Activated CD4-positive, alpha-beta memory T cell treated with anti-CD3 and anti-CD28 coated beads, Interleukin-2, amount 10 ng/mL, durations not matched to agents 7 days and 5 days (primary cell): ENCODE results near the gene LTBP1. TPM values are rescaled to one million over a fixed set of nuclear protein-coding genes. Genes with fewer than 3 reads are reported as not detected.
A peak's percentile ranks its signal among the peaks of the same experiment; 100 is the strongest.

Experiments
- CTCF ChIA-PET: fragments of 350-600 bp; sonication (Branson Sonifier 250); formaldehyde crosslinking; loops from one replicate; lab custom pipeline; 2021; ENCODE audit warnings: antibody characterized with exemption, inconsistent platforms; lab: Charles Lee
- POLR2A ChIA-PET: fragments of 350-600 bp; sonication (Branson Sonifier 250); formaldehyde crosslinking; loops from one replicate; lab custom pipeline; 2021; ENCODE audit warnings: antibody characterized with exemption; lab: Charles Lee
- DNase-seq: peaks from one replicate; pipeline ENCODE4 v3.0.0-alpha.2; 2020
- H3K27ac Mint-ChIP-seq: one replicate; pipeline ENCODE4 v1.8.0; 2021; ENCODE audit warnings: mild to moderate bottlenecking, mixed read lengths
- H3K27me3 Mint-ChIP-seq: one replicate; pipeline ENCODE4 v1.8.0; 2021; ENCODE audit warnings: mixed read lengths
- H3K36me3 Mint-ChIP-seq: one replicate; pipeline ENCODE4 v1.8.0; 2021; ENCODE audit warnings: low read depth, mixed read lengths
- H3K4me1 Mint-ChIP-seq: one replicate; pipeline ENCODE4 v1.8.0; 2021; ENCODE audit warnings: mixed read lengths
- H3K4me3 Mint-ChIP-seq: one replicate; pipeline ENCODE4 v1.8.0; 2021; ENCODE audit warnings: mild to moderate bottlenecking, mixed read lengths
- H3K9me3 Mint-ChIP-seq: one replicate; pipeline ENCODE4 v1.8.0; 2021; ENCODE audit warnings: mixed read lengths
- total RNA-seq, 2 experiments: library from RNA; stranded (reverse); gene quantifications; one replicate each; pipeline ENCODE4 v1.2.3, GENCODE V29; 2021

Gene LTBP1
- total RNA-seq, 2 experiments from 2014 or later: 0.33 to 0.35 TPM

DNA sequence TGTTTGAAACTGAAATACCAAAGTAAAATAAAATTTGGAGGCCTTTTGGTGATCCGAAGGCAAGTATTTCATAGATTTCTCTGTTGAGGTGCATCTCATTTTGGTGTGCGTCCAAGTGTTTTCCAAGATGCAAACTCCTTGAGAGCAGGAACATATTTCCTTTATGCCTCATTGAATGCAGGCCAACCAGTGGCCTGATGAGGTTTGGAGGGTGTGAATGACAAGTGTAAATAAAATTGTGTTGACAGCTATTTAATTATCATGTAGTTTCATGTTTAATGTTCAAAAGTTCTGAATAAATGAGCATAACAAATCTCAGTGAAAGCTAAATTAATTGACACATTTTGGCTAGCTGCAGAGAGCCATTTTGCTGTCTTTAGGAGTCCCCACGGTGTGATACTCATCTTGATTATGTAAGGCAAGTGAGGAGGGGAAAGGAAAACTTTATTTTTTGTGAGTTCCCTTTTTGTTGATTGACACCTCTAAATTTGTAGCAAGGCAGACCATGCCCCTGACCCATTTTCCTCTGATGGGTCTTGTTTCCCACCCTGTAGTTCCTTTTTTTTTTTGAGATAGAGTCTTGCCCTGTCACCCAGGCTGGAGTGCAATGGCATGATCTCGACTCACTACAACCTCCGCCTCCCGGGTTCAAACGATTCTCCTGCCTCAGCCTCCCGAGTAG lies 6.3 kb upstream of the LTBP1 start:
- Mint-ChIP-seq H3K27me3 (peaks cover 19% of the 10 kb centered on the region), H3K4me3 (no peak overlapping the region), H3K9me3 (no peaks in the 10 kb centered on the region), H3K36me3 (no peaks in the 10 kb centered on the region), H3K4me1 (no peaks in the 10 kb centered on the region), H3K27ac (no peak overlapping the region)
- CTCF ChIA-PET: no interaction called here
- DNase-seq: no peak
- POLR2A ChIA-PET: no interaction called here

DNA sequence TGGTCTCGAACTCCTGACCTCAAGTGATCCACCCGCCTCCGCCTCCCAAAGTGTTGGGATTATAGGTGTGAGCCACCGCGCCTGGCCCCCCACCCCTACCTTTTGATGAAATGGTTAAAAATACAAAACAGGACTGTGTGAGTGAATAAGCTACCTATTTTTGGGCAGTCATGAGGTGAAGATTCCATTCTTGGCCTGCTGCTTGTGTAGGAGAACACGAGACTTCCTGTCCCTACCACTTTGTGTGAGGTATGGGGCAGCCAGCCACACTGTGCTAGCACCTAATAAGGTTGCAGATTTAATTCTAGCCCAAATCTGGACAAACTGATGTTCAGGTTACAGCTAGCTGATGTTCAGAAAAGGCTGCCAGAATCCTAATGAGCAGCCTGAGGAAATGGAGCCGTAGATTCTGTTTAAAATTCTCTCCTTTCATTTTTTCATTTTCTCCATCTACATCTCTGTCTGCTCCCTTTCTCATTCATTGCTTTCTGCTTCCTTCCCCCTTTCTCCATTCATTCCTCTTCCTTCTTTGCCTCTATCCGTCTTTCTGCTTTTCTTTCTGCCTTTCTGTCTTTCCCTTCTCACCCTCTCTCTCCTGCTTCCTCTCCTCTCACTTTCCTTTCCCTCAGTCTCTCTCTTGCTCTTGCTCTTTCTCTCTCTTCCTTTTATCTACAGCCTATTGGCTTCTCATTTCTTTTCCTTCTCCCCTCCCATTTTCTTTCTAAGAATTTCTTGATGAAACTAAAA lies 4.6 kb upstream of the LTBP1 start:
- H3K4me1 Mint-ChIP-seq: peaks cover 1% of the 10 kb centered on the region
- ChIA-PET CTCF (interaction anchor here (0.6 kb wide), 1 partner anchor 152 kb away, joined by 4 read pairs; no protein-coding TSS in a partner anchor), POLR2A (no interaction called here)
- no peaks in the 10 kb centered on the region for H3K36me3 Mint-ChIP-seq
- no peak for DNase-seq
- H3K27me3 Mint-ChIP-seq: peaks cover 15% of the 10 kb centered on the region
- H3K27ac Mint-ChIP-seq: no peak overlapping the region
- H3K9me3 Mint-ChIP-seq: no peaks in the 10 kb centered on the region
- H3K4me3 Mint-ChIP-seq: no peak overlapping the region

DNA sequence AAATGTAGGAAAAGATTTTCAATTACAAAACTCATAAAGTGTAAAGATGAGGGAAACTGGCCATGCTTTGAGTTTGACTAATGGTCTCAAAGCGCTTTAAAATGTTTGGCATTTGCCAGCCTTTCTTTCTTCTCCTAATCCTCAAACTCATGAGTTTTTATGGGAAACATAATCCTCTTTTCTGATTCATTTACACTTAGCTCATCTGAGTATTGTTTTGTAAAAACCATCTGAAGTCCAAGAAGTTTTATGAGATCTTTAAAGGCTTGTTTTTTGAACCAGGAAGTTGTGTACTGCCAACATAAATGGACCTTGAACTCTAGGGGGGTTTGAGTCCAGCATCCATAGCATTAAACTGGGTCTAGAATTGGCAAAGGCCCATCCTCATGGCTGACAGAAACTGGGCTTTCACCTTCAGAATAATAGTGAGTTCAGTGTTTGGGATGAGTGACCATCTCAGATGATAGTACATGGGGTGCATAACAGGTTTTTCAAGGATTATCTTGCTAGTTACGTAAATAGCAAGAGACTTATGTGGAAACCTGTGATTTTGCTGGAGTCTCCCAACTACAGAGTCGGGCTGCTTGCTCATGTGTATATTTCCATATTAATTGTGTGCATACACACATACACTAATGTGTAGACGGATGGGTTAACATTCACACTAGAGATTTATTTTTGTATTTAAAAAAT lies 3.8 kb upstream of the LTBP1 start:
- peaks cover 1% of the 10 kb centered on the region for H3K4me1 Mint-ChIP-seq
- no peak overlapping the region for H3K27ac Mint-ChIP-seq
- ChIA-PET CTCF (no interaction called here), POLR2A (no interaction called here)
- no peaks in the 10 kb centered on the region for H3K36me3 Mint-ChIP-seq
- no peak for DNase-seq
- H3K4me3 Mint-ChIP-seq: no peak overlapping the region
- H3K9me3 Mint-ChIP-seq: no peaks in the 10 kb centered on the region
- H3K27me3 Mint-ChIP-seq: peaks cover 11% of the 10 kb centered on the region

DNA sequence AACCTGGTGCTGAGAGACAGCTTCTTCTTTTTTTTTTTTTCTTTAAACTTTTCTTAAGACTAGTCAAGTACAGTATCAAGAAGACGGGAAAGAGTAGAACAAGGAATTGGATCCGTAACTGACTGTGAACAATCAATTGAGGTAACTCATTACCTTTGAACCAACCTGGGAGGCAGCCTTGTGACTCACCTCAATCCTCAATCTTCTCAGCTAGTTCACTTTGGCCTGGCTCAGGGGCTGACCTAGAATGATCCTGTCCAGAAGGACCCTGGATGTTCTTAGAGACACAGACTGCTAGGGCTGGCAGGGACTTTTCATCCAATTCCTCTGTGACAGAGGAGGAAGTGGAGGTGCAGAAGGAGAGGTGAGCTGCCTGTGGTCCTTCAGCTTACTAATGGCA lies 1.5 kb upstream of the LTBP1 start:
- ChIA-PET POLR2A (no interaction called here), CTCF (interaction anchor here (0.6 to 1.0 kb wide), 2 partner anchors 183 to 427 kb away, joined by 3 to 5 read pairs; no protein-coding TSS in a partner anchor)
- Mint-ChIP-seq H3K4me3 (no peak overlapping the region), H3K27ac (no peak overlapping the region), H3K27me3 (peaks cover 27% of the 10 kb centered on the region), H3K36me3 (no peaks in the 10 kb centered on the region), H3K4me1 (peaks cover 5% of the 10 kb centered on the region), H3K9me3 (no peaks in the 10 kb centered on the region)
- DNase-seq: no peak

DNA sequence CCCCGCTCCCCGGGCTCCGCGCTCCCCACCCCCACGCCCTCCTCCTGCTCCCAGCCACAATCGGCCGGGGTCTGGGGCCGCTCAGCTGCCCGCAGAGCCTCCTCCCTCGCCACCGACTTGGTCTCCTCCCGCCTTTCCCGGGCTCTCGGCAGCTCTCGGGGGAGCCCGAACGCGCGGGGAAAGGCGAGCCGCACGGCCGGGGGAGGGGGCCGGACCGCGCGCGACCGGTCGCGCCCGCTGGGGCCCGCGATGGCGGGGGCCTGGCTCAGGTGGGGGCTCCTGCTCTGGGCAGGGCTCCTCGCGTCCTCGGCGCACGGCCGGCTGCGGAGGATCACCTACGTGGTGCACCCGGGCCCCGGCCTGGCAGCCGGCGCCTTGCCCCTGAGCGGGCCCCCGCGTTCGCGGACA lies 327 bp downstream of the LTBP1 start:
- peak; percentile 17 for DNase-seq
- CTCF ChIA-PET: interaction anchor here (0.6 to 0.7 kb wide), 2 partner anchors 48 to 447 kb away, joined by 3 to 6 read pairs; no protein-coding TSS in a partner anchor
- Mint-ChIP-seq H3K27ac (no peak overlapping the region), H3K4me3 (peak overlapping the region; percentile 27), H3K27me3 (peaks cover 27% of the 10 kb centered on the region), H3K9me3 (no peaks in the 10 kb centered on the region), H3K4me1 (peaks cover 11% of the 10 kb centered on the region), H3K36me3 (no peaks in the 10 kb centered on the region)
- POLR2A ChIA-PET: interaction anchor here (1.2 kb wide), 1 partner anchor 652 kb away, joined by 3 read pairs; the partner anchor contains the start of gene FAM98A

DNA sequence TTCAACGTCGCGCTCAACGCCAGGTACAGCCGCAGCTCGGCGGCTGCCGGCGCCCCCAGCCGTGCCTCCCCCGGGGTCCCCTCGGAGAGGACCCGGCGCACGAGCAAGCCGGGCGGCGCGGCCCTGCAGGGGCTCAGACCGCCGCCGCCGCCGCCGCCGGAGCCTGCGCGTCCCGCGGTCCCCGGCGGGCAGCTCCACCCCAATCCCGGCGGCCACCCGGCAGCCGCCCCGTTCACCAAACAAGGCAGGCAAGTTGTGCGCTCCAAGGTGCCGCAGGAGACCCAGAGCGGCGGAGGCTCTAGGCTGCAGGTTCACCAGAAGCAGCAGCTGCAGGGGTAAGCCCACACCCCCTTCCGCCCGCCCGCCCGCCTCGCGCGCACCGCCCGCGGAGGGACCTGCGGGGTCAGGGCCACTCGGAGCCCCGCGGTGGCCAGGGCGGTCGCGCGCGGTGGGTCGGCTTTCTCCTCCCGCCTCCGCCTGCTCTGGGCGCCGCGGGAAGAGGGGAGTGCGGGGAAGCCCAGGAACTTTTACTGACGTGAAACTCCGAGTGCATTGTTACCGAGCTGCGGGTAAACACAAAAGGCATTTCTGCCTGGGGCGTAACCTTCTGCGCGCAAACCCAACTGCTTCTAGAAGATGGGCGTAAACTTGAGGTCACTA lies 861 bp downstream of the LTBP1 start:
- ChIA-PET CTCF (interaction anchor here (0.9 kb wide), 1 partner anchor 261 kb away, joined by 3 read pairs; no protein-coding TSS in a partner anchor), POLR2A (interaction anchor here (1.2 kb wide), 1 partner anchor 652 kb away, joined by 3 read pairs; the partner anchor contains the start of gene FAM98A)
- Mint-ChIP-seq H3K9me3 (no peaks in the 10 kb centered on the region), H3K4me1 (peaks cover 11% of the 10 kb centered on the region), H3K27me3 (peaks cover 29% of the 10 kb centered on the region), H3K4me3 (peak overlapping the region; percentile 68), H3K36me3 (no peaks in the 10 kb centered on the region), H3K27ac (no peak overlapping the region)
- DNase-seq: peak; percentile 48

DNA sequence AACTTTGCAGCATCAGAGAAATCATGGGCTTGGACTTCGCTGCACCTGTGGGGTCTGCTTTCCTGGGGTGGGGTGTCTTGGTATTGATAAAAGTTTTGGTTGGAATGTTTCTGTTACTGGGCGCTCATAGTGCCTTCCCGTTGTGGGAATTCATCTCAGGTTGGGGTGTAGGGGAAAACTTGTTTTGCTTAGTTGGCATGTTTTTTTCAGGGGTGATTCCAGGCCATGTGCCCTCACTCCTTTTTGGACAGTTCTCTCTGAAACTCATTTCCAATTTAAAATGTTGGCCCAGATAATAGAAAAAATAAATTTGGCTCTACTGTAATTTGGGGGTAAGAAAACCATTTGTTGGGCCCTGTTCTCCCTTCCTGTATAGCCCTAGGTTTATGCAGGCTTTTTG lies 1.5 kb downstream of the LTBP1 start:
- peaks cover 11% of the 10 kb centered on the region for H3K4me1 Mint-ChIP-seq
- no peaks in the 10 kb centered on the region for H3K36me3 Mint-ChIP-seq
- H3K4me3 Mint-ChIP-seq: peak overlapping the region; percentile 56
- CTCF ChIA-PET: interaction anchor here (0.9 kb wide), 1 partner anchor 260 kb away, joined by 3 read pairs; no protein-coding TSS in a partner anchor
- POLR2A ChIA-PET: interaction anchor here (1.2 kb wide), 1 partner anchor 651 kb away, joined by 3 read pairs; the partner anchor contains the start of gene FAM98A
- H3K27me3 Mint-ChIP-seq: peaks cover 30% of the 10 kb centered on the region
- DNase-seq: no peak
- H3K9me3 Mint-ChIP-seq: no peaks in the 10 kb centered on the region
- H3K27ac Mint-ChIP-seq: no peak overlapping the region

DNA sequence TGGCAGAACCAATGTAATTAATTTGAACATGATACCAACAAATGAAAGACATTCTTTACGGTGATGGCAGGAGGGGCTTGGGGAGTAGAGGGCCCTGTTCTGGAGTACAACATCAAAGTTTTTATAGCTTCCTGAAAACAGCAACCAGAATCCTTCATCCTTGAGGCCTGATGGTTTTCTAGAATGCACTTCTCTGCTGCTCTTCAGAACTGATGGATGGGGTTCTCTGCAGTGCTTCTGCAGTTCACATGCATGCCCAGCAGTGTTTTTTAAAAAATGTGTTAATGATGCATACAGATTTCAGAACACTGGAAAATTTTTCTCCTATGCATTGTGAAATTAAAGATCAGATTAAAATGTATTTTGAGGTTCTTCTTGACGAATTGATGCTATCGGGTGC lies 2.5 kb downstream of the LTBP1 start:
- H3K4me3 Mint-ChIP-seq: no peak overlapping the region
- CTCF ChIA-PET: no interaction called here

DNA sequence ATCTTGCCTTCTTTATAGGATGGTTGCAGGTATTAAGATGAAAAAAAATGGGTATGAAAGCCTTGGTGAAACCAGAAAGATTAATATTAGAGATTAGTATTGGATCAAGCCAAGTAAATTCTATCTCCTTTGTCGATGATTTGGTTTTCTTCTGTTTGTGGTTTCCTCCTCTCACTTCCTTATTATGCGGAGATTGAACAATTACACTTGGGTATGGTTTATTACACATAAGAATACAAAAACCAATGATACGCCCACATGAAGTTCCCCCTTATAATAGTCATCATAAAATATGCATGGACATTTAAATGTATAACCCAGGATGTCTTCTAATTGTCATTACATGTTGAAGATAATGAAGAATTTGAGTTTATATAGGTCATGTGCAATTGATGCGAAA lies 4.9 kb downstream of the LTBP1 start:
- Mint-ChIP-seq H3K4me3 (no peak overlapping the region), H3K27ac (no peak overlapping the region), H3K36me3 (no peaks in the 10 kb centered on the region), H3K9me3 (no peaks in the 10 kb centered on the region), H3K27me3 (peaks cover 34% of the 10 kb centered on the region), H3K4me1 (peaks cover 10% of the 10 kb centered on the region)
- CTCF ChIA-PET: no interaction called here
- POLR2A ChIA-PET: no interaction called here
- no peak for DNase-seq

More for the DNA sequence above, 2.5 kb downstream of the LTBP1 start:
- POLR2A ChIA-PET: no interaction called here
- Mint-ChIP-seq H3K27me3 (peaks cover 30% of the 10 kb centered on the region), H3K27ac (no peak overlapping the region), H3K4me1 (peaks cover 11% of the 10 kb centered on the region), H3K36me3 (no peaks in the 10 kb centered on the region), H3K9me3 (no peaks in the 10 kb centered on the region)
- no peak for DNase-seq

DNA sequence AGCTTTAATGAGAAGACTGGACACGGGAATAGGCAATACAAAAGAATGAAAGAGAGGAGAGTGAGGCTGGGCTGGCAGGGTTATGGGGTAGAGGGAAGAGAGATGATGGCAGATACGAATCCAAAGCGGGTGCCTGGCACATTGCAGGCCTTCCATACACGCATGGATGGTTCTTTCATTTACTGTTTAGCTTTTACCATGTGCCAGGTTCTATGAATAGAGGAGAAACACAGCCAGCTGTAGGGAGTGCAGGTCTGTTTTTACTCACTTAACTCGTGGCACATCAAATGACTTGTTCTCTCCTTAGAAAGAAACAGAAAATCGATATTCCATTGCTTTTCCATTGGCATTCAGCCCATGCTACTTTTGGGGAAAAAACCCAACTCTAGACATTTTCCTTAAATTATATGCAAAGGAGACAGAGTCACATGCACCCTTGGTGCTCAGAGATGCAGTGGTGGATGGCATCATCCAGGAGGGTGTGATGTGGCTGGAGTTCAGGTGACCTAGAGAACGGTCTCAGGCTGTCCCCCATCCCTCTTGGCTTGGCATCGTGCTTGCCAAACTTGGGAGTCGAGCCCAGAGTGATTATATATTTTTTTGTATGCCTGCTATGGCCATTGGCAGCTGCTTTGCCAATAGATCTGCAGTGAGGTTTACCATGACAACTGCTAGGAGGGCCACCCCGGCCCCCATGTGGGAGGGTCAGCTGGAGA lies 6.2 kb downstream of the LTBP1 start:
- CTCF ChIA-PET: no interaction called here
- DNase-seq: no peak
- peaks cover 35% of the 10 kb centered on the region for H3K27me3 Mint-ChIP-seq
- H3K9me3 Mint-ChIP-seq: no peaks in the 10 kb centered on the region
- no peak overlapping the region for H3K4me3 Mint-ChIP-seq
- POLR2A ChIA-PET: no interaction called here
- no peaks in the 10 kb centered on the region for H3K36me3 Mint-ChIP-seq
- peaks cover 10% of the 10 kb centered on the region for H3K4me1 Mint-ChIP-seq
- H3K27ac Mint-ChIP-seq: no peak overlapping the region

DNA sequence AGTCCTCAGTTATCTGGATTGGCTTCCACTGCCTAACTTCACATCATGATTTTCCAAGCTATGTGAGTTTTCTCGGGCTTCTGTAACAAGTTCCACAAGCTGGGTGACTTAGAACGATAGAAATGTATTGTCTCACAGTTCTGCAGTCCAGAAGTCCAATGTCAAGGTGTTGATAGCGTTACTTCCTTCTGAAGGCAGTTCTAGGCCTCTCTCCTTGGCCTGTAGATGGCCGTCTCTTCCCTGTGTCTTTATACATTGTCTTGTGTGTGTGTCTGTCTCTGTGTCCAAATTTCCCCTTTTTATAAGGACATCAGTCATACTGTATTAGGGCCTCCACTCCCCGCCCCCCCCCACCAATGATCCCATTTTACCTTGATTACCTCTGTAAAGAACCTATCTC lies 7.5 kb downstream of the LTBP1 start:
- Mint-ChIP-seq H3K9me3 (no peaks in the 10 kb centered on the region), H3K36me3 (no peaks in the 10 kb centered on the region), H3K4me1 (peaks cover 6% of the 10 kb centered on the region), H3K4me3 (no peak overlapping the region), H3K27ac (no peak overlapping the region), H3K27me3 (peaks cover 22% of the 10 kb centered on the region)
- POLR2A ChIA-PET: no interaction called here
- no peak for DNase-seq
- CTCF ChIA-PET: no interaction called here

DNA sequence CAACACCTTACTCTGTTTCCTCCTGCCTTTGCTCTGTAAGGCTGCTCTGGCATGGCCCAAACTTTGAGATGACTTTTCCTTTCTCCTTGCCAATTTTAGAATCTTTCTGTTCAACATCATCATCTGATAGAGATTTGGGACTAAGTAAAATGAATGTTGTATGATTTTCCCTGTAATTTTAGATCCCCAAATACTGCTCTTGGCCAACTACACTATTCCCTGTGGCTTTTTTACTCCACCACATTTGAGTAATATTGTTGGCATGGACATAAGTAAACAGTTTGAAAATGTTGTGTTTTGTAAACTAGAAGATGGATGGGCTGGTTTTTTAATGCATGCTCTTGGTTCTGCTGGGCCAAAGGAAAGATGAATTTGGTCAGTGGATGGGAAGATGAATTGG lies 12.1 kb downstream of the LTBP1 start:
- H3K9me3 Mint-ChIP-seq: no peaks in the 10 kb centered on the region
- DNase-seq: no peak
- H3K27me3 Mint-ChIP-seq: peaks cover 10% of the 10 kb centered on the region
- ChIA-PET CTCF (no interaction called here), POLR2A (no interaction called here)
- no peak overlapping the region for H3K27ac Mint-ChIP-seq
- H3K4me3 Mint-ChIP-seq: no peak overlapping the region
- no peaks in the 10 kb centered on the region for H3K4me1 Mint-ChIP-seq
- H3K36me3 Mint-ChIP-seq: no peaks in the 10 kb centered on the region
